Stimulated activated CD4-positive, alpha-beta T cell treated with anti-CD3 and anti-CD28 coated beads, TNF-alpha, amount 100 ng/mL, for 48 hours (primary cell): Measurements from ENCODE around the gene WDR75.

ENCODE experiments used
- DNase-seq, 3 donors: peaks; one replicate each; pipeline ENCODE4 v3.0.0-alpha.2; 2020; ENCODE audit warnings: low read depth in 3 of 3

WDR75 gene

DNA sequence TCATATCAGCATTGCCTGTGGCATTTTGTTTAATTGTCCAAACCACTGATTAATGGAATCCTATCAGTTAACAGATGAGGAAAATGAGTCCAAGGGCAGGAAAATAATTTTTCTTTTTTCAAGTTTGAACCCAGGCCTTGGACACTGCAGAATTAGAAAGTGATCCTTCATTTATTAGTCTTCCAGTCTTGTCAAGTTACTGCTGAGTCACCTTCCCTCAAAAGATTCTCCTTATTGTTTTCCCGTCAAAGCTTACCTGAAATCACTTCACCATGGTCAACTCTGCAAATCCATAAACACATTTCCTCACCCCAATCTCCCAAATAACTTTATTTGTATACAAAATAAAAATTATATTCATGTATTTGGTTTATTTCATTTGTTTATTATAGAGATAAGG, 57.9 kb downstream of the WDR75 start:
- no peak for DNase-seq

- DNase-seq: no peak
Observed at GRCh38 chr2:189500456-189501160, 59.3 kb downstream of the WDR75 start.

DNA sequence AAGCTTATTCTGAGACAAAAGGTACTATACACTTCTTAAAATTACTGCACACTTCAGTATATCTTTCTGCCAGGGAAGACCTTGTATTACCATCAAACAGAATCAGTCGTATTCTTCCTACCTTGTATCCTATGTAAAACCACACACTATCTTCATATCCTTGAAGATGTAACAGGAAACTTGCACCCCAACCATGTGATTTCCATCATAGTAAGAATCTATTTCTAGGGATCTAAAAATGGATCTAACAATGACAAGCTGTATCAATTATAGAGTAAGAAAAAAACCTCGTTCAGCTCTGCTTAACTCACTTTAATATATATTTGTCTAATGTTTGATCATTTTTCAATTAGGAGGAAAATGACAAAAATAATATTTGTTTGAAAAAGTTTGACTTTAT, 60.2 kb downstream of the WDR75 start:
- DNase-seq: no peak

DNA sequence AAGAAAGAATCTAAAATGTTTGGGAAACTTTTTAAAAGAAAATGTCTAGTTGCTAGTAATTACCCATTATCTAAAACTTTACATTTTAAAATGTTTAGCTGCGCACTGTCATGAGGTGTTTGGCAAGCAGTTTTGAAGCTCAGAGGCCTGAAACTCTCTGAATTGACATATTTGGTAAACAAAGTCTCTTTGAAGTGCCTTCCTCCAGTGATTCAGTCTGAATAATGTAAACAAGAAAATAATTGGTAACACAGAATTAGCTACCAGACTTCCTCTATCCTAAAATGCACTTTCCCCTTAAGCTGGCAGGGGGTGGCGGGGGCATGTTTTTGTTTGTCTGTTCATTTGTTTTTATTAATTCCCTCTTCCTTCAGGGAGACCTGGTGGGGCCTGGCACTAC, 61.4 kb downstream of the WDR75 start:
- no peak for DNase-seq

DNA sequence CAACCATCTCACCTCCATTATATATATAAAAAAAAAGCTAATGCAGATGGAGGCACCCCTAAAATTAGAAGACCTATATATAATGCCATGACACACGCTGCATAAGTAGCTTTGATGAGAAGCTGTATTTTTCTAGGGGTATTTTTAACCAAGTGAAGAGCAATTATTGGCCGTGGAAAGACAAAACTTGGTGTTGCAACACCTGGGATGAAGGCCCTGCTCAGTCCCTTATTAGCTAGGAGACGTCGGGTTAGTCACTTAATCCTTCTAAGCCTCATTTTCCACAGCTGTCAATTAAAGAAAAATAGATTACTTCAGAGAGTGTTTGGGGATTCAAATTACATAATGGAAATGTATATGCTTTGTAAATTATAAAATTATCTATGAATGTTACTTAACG, 63.0 kb downstream of the WDR75 start:
- no peak for DNase-seq

- DNase-seq: no peak
Observed at GRCh38 chr2:189505492-189505891, 64.2 kb downstream of the WDR75 start.

GRCh38 chr2:189506514-189506976, 65.3 kb downstream of the WDR75 start:
- no peak for DNase-seq

DNA sequence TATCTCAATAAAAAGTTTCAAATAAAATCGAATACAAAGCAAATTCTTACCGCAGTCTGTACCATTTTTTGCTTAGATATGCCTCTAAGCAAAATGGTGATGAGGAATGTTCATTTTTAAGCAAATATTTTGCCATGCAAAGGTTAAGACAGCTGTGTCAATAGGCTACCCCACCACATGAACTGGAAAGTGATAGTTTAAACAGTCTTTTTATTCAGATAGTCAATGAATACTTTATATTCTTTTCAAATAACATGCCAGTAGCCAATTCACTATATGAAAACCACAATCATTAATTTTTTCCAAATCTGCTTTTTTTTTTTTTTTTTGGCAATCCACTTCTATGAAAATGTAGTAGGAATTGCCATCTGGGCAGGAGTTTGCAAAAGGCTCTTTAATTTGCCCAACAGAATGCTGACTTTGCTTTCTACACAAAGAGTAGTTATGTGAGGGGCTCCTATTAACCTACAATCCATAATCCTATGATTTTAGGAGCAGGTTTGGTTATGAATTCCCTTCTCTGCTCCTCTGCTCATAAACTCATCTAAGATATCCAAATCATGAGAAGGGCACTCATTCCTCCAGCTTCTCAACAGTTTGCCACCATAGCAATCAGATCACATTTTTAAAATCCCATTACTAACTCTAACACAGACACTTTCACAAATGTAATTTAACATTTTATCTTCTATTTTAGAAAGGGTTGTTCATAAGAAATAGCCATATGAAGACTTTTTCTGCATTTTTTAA, 70.1 kb downstream of the WDR75 start:
- no peak for DNase-seq

- DNase-seq: no peak
Observed at GRCh38 chr2:189511960-189512319, 70.7 kb downstream of the WDR75 start.

- DNase-seq: no peak
Observed at GRCh38 chr2:189512879-189513278, 71.6 kb downstream of the WDR75 start.

DNA sequence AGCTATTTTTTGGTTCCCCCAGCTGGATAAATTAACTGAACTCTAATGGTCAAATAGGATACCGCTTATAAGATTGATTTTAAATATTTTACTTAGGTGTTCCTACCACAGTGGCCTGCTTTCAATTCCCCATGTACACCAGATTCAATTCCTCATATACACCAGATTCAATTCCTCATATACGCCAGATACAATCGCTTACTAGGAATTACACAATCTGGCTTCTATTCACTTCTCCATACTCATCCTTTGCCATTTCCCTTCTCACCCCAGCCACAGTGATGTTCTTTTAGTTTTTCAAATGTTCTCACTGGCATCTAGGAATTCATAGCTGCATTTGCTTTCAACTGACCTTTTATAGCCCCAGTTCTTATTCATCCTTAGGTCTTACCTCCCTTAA, 72.8 kb downstream of the WDR75 start:
- no peak for DNase-seq

GRCh38 chr2:189515264-189515663, 74.0 kb downstream of the WDR75 start:
- DNase-seq: no peak

DNA sequence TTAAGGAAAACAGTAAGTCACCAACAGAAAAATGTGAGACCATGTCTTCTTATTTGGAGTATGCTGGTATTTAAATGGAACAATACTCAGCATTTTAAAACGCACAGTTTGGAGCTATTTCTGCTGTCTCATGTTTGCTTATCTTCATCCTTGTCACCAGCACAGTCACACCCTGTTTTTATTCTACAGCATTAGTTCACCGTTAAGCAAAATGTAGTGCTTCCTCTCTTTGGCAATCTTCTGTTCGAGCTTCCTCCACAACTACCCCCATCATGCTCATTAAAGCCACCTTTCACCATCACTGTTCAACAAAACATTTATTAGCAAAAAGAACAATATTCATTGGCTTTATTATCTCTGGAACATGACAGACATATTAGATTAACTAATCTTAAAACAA, 75.3 kb downstream of the WDR75 start:
- no peak for DNase-seq

DNA sequence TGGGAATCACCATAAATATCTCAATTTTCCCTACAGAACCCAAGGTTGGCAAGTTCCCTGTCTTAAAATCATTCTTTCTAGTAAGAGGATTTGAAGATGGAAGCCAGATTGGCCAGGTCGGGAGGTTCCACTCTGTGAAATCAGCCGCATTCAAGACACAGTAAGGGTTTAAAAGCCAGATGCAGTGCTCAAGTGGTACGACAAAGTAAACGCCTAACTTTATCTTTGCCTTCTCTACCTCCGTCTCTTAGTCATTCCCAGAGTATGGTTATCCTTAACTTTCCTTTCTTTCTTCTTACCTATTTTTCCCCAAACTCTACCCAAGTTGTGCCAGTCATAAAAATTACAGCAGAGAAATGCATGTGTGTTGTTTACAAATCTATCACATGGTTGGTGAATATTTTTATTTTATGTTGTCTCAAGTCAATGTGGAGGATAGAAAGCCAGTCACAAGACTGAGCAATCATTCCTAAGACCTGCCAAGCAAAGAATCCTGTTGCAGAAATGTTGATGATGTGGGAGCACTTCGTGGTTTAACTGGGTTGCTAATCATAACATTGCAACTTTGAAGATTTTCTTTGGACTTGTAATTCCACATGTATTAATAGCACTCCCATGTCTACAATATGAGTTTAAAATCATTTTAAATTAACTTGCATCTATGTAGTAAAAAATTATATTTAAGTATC, 76.7 kb downstream of the WDR75 start:
- no peak for DNase-seq

- no peak for DNase-seq
Observed at GRCh38 chr2:189519631-189520387, 78.5 kb downstream of the WDR75 start.

DNA sequence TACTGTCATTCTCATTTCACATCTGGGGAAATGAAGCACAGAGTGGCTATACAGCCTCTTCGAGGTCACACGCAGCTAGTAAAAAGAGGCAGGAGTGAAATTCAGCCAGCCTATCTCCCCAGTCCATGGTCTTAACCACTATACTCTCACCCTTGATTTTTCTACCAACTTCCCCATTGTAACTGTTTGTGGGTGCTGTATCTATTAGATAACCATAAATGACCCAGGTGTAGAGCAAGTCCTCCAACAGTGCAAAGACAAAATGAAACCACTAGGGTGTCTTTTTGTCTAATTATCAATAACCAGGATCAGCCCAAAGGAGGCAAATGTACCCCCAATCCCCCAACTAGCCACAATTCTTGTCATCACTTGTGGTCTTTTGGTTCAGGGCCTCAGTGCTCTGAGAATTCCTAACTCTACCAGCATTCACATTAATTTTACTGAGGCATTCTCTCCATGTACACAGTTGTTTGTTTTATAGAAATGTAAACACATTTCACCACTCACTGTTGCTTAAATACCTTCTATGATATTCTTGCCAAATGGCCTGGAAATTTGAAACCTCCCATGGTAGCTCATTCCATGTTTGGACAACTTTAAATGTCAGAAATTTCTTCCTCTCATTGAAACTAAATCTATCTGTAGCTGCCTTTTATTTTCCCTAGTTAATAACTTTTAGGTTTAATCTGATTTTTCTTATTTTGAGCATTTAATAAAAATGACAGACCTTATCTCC, 80.6 kb downstream of the WDR75 start:
- no peak for DNase-seq

DNA sequence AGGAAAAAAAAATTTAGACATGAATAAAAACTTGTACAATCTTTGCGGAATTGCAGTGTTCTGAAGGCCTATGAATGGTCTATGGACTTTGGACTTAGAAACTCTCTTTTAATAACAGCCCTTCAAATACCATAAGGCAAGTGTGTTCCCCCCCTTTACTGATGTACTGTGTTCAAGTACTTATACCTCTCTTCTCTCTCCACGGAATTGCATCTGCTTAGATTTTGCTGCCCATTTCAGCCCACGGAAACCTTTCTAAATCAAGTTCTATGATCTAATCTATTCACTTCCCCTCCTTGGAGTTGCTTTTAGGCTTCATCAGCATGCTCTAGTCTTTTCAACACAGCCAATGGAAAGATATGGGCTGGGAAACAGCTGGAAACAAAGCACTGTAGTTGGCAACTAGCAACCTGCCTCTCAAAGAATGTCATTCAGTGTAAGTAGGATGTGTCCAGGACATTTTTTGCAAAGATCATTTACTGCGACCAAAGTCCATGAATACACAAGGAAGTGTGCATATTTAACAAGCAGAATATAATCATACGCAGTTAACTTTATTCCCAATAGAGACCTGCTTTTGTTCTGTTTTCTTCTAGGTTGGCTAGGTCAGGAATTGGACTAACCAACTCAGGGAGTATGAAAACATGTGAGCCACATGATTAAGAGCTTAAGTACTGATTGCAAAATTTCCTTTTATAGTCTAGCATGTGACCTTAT, 81.3 kb downstream of the WDR75 start:
- DNase-seq: no peak

DNA sequence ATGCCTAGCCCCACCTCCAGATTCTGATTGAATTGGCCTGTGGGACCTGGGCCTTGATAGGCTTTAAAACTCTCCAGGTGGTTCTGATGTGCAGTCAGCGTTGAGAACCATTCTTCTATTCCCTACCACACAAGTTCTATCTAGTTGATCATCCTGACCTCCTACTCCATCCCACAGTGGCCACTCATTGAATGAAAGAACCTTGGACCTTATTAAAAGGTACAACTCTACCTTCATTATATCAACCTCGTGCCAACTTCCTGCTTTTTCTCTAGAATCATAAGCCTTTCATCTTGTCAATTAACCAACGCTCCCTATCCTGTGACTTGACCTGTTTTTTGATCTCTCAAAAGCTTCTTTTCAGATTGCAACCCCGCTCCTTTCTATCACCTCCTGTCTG, 83.5 kb downstream of the WDR75 start:
- no peak for DNase-seq
